C4-2B (cell line): ENCODE results near the gene SLC39A11.

ENCODE experiments used
- CTCF ChIP-seq: fragments of 450-650 bp; conservative IDR thresholded peaks from 2 replicates; pipeline ENCODE4 v1.5.1; 2017; ENCODE audit warnings: mild to moderate bottlenecking
- ZFX ChIP-seq: fragments of 450-650 bp; IDR thresholded peaks from 2 replicates; pipeline ENCODE4 v1.6.1; 2017

- TF ChIP-seq CTCF = no peak
- no peak for TF ChIP-seq ZFX
Measured at GRCh38 chr17:73020110-73020509, 72.4 kb downstream of the SLC39A11 start.
